ENCODE measurements around the gene UGCG. TPM values are rescaled to one million over a fixed set of nuclear protein-coding genes. Genes with fewer than 3 reads are reported as not detected.

Gene UGCG
- total and polyA plus RNA-seq, 9 of the 15 experiments (the other 6 are each of a cell fraction or from before 2014, with no cell fraction given), result 20.0 to 40.3 (median 29.2) TPM

DNA sequence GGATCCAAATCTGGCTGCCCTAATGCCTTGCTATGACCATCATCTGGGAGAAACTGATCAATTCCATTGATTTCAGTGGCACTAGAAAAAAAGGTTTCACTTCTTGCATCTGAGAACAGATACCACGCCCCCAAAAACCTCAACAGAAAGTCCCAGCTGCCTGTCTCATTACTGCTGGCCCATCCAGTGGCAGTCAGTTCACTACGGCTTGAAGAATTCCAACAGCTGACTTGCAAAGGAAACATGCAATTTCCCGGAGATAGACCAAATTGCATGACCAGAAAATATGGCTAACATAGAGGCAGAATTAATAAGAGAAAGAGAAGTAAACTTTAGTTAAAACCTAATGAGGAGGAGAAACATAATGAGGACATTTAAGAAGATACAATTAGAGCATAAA is 48.6 kb downstream of the UGCG start:
- CTCF ChIA-PET (ENCODE audit: low intra/inter-chr PET ratio), result no interaction called here
- in situ Hi-C loops (cut with MboI), result no loop called here
- H3K9me1 ChIP-seq (ENCODE audit: control insufficient read depth, insufficient read depth, low read length), result no peaks in the 10 kb centered on the region
- no peak for TF ChIP-seq ZNF511 (CRISPR knock-in tag; IDR thresholded peaks at IDR 0.05)
- TF ChIP-seq C11orf30 (IDR thresholded peaks at IDR 0.05; ENCODE audit: low read depth), result no peak
- no peak for TF ChIP-seq USF1 (CRISPR knock-in tag; IDR thresholded peaks at IDR 0.05)
- TF ChIP-seq FOXJ2 (tag; IDR thresholded peaks at IDR 0.05), result no peak
- TF ChIP-seq, protein P1, sequence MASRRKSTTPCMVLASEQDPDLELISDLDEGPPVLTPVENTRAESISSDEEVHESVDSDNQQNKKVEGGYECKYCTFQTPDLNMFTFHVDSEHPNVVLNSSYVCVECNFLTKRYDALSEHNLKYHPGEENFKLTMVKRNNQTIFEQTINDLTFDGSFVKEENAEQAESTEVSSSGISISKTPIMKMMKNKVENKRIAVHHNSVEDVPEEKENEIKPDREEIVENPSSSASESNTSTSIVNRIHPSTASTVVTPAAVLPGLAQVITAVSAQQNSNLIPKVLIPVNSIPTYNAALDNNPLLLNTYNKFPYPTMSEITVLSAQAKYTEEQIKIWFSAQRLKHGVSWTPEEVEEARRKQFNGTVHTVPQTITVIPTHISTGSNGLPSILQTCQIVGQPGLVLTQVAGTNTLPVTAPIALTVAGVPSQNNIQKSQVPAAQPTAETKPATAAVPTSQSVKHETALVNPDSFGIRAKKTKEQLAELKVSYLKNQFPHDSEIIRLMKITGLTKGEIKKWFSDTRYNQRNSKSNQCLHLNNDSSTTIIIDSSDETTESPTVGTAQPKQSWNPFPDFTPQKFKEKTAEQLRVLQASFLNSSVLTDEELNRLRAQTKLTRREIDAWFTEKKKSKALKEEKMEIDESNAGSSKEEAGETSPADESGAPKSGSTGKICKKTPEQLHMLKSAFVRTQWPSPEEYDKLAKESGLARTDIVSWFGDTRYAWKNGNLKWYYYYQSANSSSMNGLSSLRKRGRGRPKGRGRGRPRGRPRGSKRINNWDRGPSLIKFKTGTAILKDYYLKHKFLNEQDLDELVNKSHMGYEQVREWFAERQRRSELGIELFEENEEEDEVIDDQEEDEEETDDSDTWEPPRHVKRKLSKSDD (conservative IDR thresholded peaks at IDR 0.05; ENCODE audit: low read length), result no peak
- no peak for TF ChIP-seq HNRNPUL1 (IDR thresholded peaks at IDR 0.05; ENCODE audit: low read length)
- H3K4me1 ChIP-seq (replicated peaks in 1 of 2; ENCODE audit: control insufficient read depth in 2 of 2, insufficient read depth in 2 of 2, low read length in 2 of 2), result no peaks in the 10 kb centered on the region; a peak in 1 of 5 replicates
- H3K4me2 ChIP-seq (ENCODE audit: insufficient read depth, low read length), result no peak overlapping the region
- FAIRE-seq (peak; percentile 11), DNase-seq (ENCODE audit: extremely low read depth in 1 of 4, low spot score in 3 of 4) (no peak), ATAC-seq (no peak)
- H3K79me2 ChIP-seq (ENCODE audit: control insufficient read depth, insufficient read depth, low read length), result no peaks in the 10 kb centered on the region
- H3K36me3 ChIP-seq (ENCODE audit: control insufficient read depth, insufficient read depth, low read length), result no peaks in the 10 kb centered on the region
- H3K9ac ChIP-seq (ENCODE audit: insufficient read depth in 1 of 2, low read depth in 2 of 2, low read length in 2 of 2), result no peak overlapping the region
- no peak overlapping the region for H2AFZ ChIP-seq (ENCODE audit: low read depth, low read length)
- POLR2A ChIA-PET, result interaction anchor here (1.1 to 1.4 kb wide), 2 partner anchors 9 to 10 kb away, joined by 4 to 7 read pairs; no protein-coding TSS in a partner anchor
- WGBS (ENCODE audit: insufficient coverage, low coverage, missing lambda C conversion rate), result 51% methylated on average over 3 of the region's 3 CpGs
- intact Hi-C loops (cut with micrococcal nuclease), result no loop called here
- no peaks in the 10 kb centered on the region for H4K20me1 ChIP-seq (replicated peaks; ENCODE audit: control insufficient read depth, insufficient read depth, low read length)
- H3K4me3 ChIP-seq, result no peak overlapping the region
- no TSS peak for BruUV-seq (replicated peaks)
- no peak overlapping the region for H3K27ac ChIP-seq (ENCODE audit: extremely low read depth, low read depth, low read length)
- H3K9me3 ChIP-seq (replicated peaks; ENCODE audit: control insufficient read depth, insufficient read depth, low read depth, low read length), result no peaks in the 10 kb centered on the region
- H3K27me3 ChIP-seq (ENCODE audit: control insufficient read depth in 2 of 2, insufficient read depth in 2 of 2, low read length in 2 of 2), result no peaks in the 10 kb centered on the region
